ENCODE data around the gene LMAN1L.

The LMAN1L gene

GRCh38 chr15:74839526-74840395 is 27.1 kb downstream of the LMAN1L start:
- no peak for DNase-seq

GRCh38 chr15:74840851-74841775 is 28.5 kb downstream of the LMAN1L start:
- DNase-seq = no peak

GRCh38 chr15:74841891-74842373 is 29.3 kb downstream of the LMAN1L start:
- DNase-seq = no peak

GRCh38 chr15:74842581-74843444 is 30.2 kb downstream of the LMAN1L start, which contains the start of gene ULK3:
Gene ULK3, minus strand, starts transcription at chr15:74843156. Its CDS starts 51 bp downstream, at chr15:74843105.
- peak; percentile 98 for DNase-seq

GRCh38 chr15:74843445-74843828 is 30.8 kb downstream of the LMAN1L start:
- no peak for DNase-seq

- peak; percentile 75 for DNase-seq
These were observed 31.3 kb downstream of the LMAN1L start for GRCh38 chr15:74843891-74844299.

DNA sequence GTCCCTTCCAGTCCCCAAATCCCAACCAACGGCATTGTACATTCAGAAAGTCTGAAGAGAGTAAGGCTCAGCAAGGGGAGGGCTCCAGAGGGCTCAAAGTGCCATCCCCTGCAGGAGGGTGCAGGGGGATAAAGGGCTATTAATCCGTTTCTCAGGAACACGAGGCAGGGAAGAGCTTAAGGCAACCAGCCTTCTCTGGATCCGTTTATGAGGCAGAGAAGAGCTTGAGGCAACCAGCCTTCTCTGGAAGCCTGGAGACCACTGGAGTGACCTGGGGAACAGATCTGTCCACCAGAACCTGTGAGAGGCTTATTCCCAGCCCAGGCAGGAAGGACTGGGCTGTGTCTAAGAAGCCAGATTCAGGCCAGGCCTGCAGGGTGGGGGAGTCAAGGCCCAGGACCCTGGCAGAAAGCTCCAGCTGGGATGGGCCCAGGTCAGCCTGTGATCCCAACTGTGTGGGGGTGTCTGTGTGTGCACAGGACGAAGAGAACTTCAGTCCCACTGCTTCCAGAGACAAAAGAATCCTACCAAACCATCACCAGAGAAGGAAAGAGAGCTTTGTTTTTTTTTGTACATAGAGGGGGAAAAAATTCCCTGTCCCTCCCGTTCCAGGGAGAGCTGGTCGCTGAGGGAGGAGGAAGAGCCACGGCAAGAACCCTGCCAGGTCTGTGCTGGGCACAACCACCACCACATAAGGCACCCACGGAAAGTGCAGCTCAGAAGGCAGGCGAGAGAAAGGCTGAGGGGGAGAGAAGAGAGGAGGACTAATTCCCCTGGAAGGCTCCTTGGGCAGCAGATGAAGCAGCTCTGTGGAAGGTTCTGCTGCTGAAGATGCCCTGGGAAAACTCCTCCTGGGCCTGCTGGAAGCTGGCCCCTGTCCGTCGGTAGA is 31.9 kb downstream of the LMAN1L start:
- peak; percentile 64 for DNase-seq

GRCh38 chr15:74845208-74845568 is 32.6 kb downstream of the LMAN1L start:
- DNase-seq = peak; percentile 83

DNA sequence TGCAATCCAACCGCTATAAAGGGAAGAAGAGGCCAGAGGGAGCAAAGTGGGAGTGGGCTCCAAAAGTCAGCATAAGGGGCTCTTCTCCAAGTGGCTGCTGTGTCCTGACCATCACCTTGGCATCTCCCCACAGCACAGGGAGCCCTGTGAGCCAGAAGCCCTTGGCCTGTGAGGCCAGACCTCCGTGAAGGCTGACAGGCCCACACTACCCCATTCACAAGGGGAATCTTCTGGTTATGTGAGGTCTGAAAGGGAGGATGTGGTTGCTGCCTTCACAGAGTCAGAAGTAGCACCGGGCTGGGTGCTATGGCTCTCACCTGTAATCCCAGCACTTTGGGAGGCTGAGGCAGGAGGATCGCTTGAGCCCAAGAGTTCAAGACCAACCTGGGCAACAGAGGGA is 32.9 kb downstream of the LMAN1L start:
- DNase-seq = no peak

DNA sequence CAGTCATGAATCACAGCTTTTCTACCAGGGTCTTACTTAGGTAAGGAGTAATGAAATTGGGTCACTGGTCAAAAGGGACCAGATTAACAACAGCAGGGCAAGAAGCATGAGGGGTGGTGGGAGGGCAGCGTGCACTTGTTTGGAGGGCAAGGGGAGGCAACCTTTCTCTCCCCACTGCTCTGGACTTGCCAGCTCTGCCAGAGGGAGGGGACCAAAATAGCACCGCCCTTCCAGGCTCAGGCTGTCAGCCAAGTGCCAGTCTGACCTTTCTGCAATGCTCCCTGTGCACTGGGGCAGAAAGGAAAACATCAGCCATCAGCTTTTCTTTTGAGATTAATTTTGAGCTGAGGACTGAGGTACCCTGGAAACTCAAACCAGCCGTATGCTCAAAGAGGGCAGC is 34.8 kb downstream of the LMAN1L start:
- no peak for DNase-seq

DNA sequence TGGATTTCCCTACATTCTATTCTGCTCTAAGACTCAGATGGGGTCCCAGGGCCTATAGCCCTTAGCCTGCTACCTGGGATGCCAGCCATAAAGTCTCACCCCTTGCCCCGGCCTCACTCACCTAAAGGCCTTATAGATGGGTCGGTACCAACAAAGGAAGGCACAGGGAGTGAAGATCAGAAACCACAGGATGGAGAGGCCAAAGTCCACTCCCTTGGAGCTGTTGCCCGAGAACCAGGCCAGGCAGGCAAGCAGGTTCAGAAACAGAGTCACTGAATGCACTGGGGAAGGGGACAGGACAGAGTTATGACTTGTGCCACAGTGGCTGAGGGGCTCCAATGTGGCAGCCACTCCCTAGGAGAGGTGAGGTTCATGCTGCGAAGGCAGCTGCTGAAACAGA is 37.8 kb downstream of the LMAN1L start:
- no peak for DNase-seq

DNA sequence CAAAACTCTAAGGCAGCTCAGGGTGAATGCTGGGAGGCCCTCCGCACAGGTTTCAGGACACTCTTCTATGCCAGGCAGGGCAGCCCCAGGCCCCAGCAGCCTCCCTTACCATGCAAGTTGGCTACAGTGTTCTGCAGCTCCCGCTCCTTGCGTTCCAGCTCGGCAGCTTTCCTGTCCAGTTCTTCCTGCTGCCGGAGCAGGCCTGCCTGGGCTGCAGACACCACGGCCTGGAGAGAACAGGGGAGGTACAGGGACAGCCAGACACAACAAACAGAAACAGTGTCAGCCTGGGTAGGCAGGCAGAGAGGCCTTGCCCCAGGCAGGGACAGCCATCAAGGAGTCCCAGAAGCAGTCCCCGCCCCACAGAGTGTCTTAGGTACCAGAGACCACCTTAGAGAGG is 39.3 kb downstream of the LMAN1L start:
- no peak for DNase-seq

DNA sequence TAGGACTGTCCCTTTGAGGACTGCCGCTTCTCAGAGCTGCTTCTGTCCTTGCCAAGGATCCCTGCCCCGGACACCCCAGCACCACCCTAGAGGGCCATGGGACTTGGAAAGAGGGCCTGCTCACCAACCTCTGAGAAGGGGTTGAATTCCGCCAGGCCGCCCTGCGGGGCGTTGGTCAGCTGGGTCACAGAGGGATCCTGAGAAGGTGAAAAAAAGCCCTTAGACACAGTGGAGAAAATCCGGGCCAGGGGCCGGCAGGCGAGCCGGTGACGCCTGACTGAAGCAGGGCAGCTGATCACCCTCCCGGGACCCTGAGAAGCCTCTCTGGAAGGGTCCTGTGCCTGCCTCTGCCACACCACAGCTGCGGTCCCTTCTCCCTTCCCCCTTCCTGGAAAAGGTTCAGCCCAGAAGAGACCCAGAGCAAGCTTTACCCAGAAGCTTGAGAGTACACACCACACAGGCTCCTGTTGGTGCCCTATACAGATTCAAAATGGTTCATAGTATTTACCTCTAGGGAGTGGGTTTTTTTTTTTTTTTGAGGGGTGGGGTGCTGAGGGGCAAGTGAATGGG is 41.9 kb downstream of the LMAN1L start:
- DNase-seq = no peak

DNA sequence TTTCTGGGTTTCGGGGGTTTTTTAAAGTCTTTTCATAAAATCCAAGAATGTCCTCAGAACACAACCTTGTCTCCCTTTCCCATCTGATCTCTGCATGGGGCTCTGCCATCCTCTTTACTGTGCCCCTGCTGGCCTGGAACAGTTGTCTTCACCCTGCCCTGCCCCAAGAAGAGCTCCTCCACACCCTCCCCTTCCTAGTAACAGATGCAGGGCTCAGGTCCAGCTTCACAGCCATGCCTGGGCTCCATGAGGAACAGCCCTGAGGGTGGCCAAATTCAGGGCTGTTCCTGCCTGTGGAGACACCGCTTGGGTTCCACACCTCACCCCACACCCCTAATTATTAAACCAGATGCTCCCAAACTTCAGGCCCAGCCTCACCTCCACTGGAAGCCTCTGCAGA is 43.2 kb downstream of the LMAN1L start:
- no peak for DNase-seq

DNA sequence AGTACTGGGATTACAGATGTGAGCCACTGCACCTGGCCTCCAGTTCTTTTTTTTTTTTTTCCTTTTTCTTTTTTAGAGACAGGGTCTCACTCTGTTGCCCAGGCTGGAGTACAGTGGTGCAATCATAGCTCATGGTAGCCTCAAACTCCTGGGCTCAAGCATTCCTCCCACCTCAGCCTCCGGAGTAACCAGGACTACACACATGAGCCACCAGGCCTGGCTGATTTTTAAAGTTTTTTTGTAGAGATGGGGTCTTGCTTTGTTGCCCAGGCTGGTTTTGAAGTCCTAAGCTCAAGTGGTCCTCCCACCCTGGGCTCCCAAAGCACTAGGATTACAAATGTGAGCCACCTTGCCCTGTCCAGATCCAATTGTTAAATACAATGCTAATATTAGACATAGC is 43.9 kb downstream of the LMAN1L start:
- DNase-seq = no peak

- no peak for DNase-seq
These were observed 44.5 kb downstream of the LMAN1L start for GRCh38 chr15:74857082-74857655.

GRCh38 chr15:74857671-74858368 is 45.2 kb downstream of the LMAN1L start:
- no peak for DNase-seq

DNA sequence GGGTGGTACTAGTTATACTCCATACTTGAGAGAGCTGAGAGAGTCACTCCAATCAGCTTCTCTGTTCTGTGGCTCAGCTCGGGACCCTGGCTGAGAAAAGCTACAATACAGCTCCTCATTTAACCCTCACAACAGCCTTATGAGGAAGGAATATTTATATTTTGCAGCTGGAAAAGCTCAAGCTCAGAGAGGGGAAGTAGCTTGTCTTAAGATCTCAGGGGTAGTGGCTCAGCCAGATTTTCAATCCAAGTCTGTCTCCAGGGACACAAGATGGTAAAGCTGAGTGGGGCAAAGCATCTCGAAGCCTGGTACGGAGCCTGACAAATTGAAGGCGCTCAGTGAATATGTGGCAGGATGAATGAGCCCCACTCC is 45.7 kb downstream of the LMAN1L start:
- DNase-seq = no peak

DNA sequence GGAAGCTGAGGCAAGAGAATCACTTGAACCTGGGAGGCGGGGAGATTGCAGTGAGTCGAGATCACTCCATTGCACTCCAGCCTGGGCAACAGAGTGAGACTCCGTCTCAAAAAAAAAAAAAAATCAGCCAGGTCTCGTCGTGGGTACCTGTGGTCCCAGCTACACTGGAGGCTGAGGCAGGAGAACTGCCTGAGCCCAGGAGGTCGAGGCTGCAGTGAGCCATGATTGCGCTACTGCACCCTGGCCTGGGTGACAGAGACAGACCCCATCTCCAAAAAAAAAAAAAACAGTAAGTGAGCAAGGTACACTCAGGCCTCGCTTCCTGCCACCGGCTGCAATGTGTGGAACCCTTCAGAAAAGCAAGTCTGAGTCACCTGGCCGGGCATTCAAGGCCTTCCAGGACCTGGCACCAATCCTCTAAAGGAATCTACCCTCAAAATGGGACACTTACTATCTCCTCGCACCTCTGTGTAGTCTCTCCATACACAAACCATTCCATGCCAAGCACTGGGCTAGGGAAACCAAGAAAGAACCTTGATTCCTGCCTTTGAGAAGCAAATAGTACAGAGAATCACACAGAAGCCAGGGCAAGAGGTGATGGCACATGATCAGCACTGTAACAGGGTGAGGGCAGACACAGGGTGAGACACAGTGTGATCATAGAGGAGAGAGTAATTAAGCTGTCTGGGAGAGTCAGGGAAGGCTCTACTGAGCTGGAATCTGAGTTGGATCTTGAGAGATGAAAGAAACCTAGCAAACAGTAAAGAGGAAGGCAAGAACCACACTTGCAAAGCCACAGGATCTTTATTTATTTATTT is 50.8 kb downstream of the LMAN1L start:
- DNase-seq = no peak

All from activated CD8-positive, alpha-beta memory T cell treated with anti-CD3 and anti-CD28 coated beads for 24 hours (primary cell).